HuH-7.5 (cell line): Measurements from ENCODE around the gene PDGFD.

Experiments used
- DNase-seq: peaks from one replicate; pipeline ENCODE4 v3.0.0; 2011; ENCODE audit warnings: low spot score

The PDGFD gene

DNA sequence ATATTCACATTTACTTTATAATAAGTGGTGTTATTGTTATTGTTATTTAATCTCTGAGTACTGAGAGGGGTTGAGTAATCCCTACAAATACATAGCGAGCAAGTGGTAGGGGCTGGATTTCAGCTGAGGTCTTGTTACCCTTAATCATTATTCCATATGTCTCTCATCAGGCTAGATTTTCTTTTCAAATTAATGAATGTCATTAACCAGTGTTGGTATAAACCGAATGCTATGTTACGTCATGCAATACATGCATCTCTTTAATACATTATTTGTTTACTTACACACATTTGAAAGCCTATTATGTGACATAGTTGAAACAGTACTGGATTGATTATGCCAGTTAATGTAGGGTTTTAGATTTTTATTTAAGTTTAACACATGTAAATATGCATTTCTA, 18.9 kb downstream of the PDGFD start:
- DNase-seq: no peak

DNA sequence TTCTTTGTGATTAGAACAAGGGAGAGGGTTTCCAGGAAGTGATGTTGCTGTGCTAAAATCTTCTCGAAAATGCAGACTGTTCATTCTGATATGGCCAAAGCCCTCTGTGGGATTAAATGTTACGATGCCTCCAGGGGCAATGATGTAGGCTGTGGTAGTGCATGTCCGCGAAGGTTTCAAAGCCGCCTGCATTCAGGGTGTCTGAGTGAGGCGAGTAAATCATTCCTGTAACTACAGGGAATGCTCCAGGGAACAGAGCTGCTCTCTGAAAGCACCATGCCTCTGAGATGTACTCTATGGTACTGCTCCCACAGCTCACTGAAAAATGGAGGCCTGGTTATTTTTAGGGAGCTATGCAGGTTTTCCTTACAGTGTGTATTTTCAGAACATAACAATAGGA, 21.2 kb downstream of the PDGFD start:
- DNase-seq: no peak

DNA sequence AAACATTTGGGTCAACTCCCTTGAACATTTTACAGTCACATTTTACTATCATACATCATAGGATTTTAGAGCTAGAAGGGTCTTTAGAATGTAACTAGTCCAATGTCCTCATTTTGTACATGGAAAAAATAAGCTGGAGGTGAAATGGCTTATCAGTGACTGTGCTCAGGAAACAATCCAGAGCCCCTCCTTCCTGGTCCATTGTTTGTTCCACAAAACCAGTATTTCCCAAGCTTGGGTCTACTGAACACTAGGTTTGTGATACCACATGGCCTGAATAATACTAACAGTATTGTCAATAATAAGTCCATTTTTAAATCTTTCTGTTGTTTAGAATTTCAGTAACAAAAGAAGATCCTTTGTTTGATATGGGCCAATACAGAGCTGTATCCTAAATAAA, 27.1 kb downstream of the PDGFD start:
- DNase-seq: no peak

DNA sequence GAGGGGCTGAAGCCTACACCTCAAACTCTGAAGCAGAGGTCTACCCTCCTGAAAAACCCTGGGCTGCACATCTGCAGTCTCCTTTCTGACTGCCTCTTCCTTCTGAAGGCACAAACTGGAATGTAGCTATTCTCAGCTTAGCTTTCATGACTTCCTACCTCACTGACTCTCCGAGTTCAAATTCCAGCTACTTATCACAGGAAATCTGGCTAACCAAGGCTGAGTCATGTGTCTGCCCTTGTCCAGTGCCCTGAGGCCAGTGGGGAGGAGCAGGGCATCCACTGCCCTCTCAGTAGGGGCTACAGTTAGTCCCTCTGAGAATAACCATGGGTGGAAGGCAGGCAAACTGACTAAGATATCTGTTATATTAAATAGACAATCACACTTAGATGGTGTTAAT, 29.2 kb downstream of the PDGFD start:
- DNase-seq: no peak

DNA sequence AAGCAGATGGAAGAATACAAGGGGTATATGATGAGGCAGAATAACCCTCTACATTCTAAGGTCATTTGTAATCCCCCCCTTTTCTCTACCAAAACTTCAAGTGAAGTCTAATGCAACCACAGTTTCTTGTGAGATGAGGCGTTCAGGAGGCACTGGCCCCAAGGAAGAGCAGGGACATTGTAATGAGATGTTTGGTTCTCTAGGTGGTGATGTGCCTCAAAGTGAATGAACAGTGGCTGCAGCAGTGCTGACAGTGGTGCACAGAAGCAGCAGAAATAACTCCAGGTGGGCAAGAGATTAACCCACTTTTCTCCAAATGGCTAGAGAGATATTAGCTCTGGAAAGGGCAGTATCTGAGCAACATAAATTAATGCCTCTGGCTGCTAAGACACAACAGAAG, 33.8 kb downstream of the PDGFD start:
- DNase-seq: no peak

DNA sequence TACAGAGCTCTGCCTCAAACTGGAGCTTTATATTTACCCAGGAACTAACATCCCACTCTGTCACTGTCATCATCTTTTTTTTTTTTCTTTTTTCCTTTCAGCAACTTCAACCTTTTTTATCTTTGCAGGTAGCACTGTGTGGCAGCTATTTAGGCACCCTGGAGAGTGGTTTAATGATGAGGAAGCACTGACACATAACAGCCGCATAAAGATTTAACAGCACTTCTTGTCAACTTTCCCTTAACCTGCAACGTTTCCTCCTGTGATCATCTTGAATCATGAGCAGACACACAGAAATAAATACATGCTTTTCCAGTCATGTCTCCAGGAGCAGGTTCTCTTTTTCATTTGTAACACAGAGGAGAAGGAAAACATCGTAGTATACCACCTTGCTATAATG, 34.8 kb downstream of the PDGFD start:
- DNase-seq: no peak

DNA sequence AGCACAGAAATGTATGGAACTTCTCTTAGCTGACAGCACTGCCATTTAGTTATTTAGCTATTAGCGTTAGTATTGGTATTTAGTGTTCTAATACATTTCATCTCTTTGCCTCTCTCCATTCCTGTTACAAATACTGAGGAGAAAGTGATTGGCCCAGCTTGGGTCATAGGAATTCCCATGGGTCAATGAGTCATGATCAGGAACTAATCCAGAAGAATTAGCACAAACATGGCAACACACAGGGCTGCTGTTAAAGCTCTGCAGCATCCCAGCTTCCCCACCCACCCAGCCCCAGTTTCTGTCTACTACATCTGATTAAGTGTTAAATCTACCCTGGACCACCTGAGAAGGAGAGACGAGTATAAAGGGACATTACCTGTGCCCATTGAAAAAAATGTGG, 36.1 kb downstream of the PDGFD start:
- DNase-seq: no peak

DNA sequence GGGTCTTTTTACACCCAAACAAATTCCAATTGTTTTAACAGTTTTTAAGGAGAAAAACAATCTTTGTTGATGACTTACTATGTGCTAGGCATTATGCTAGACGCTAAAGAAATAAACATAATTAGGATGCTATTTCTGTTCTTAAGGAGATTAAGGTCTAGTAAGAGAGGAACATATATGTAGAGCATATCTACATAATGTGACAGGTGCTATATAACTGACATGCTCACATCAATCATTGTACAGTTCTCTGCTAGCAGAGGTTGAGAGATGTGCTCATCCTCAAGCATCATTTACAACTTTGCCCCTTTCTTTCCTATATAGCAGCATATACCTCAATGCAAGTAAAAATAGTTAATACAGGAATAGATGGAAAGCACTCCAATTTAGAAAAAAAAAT, 37.5 kb downstream of the PDGFD start:
- no peak for DNase-seq

DNA sequence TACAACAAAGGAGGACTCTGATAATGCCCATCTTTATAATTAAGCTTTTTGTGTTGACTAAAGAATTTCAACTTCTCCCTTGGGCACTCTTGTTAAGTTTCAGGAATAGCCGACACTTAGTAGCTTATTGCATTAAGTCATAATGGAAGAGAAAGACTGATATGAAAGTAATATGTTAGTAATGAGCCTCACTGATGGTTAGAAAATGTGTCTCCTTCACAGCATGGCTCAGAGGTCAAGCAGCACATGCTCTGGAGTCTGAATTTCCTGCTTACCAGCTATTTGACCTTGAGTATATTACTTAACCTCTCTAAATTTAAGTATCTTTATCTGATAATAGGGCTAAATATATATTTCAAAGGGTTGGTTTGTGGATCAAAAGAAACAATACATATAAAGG, 39.0 kb downstream of the PDGFD start:
- no peak for DNase-seq

DNA sequence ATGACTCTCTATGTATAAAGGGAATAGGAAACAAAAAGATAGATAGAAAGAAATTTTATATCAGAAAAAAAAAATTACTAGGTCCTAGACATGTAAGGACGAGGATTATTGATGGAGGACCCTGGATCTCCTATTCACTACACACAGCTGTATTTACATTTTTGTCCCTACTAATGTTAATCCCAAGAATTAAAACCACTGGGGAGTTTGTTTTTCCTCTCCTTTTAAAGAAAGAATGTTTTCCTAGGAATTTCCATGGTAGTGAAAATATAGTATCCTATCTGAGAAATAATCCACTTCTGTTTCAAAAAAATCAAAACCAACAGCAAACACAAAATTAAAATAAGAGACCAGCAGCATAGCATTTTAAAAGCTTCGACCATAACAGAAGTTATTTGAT, 41.1 kb downstream of the PDGFD start:
- no peak for DNase-seq

DNA sequence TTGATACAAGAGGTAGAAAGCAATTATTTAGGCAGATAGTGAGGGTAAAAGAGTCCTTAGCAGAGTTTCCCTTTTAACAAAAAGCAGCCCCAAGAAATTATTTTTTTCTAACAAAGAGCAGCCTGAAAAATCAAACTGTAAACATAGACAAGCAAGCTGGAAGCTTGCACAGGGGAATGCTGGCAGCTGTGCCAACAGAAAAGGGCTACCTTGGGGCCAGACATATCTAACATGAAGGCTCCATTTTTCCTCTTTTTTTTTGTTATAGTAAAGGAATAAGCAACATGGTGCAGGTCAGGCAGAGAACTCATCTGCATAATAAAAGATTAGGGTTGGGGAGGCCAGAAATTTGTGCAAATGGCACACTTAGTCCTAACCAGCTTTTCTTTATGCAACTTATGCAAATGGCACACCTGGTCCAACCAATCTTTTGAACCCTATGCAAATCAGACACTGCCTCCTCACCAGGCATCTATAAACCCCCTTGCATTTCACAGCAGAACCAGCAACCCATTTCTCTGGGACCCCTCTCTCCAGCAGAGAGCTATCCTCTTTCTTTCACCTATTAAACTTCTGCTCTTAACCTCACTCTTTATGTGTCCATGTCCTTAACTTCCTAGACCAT, 41.8 kb downstream of the PDGFD start:
- DNase-seq: no peak

DNA sequence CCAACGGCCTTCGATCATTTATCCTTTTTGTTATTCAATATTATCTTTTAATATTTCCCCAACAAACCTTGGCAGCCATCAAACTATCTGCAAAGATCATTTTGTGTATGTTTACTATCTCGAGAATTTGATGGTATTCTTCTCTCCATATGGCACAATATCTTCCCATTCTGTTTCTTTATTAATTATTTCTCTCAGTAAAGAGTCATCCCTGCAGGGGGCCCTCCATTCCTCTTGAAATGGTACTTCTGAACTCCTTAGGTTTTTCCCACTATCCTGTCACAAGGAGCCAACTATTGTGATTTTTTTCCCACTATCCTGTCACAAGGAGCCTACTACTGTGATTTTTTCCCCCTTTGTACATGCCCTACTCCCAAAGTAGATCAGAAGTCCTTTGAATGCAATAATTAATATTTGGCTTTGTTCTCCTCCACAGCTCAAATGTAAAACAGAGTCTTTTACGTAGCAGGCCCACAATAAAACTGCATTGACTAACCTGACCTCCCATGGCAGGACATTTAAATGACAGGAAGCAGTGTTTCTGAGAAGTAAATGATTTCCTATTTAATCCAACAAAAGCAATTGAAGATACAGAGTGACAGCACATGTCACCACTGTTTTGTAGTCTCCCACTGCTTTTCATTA, 43.3 kb downstream of the PDGFD start:
- DNase-seq: no peak

DNA sequence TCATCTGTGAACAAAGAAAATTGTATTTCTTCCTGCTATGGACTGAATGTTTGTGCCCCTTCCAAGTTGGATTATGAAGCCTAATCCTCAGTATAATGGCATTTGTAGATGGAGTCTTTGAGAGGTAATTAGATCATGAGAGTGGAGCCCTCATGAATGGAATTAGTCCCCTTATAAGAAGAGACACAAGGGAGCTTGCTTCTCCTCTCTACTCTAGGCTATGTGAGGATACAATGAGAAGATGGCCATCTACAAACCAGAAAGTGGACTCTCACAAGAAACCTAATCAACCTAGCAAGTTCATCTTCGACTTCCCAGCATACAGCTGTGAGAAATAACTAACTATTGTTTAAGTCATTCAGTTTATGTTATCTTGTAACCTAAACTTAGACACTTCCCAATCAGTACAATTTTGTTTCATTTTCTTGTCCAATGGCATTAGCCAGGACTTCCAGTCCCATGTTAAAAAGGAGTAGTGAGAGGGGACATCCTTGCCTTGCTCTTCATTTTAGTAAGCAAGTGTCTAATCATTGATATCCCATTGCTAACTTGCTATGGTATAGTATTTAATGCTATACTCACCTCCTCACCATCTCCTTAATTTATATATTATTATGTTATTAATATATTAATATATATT, 45.7 kb downstream of the PDGFD start:
- DNase-seq: no peak

DNA sequence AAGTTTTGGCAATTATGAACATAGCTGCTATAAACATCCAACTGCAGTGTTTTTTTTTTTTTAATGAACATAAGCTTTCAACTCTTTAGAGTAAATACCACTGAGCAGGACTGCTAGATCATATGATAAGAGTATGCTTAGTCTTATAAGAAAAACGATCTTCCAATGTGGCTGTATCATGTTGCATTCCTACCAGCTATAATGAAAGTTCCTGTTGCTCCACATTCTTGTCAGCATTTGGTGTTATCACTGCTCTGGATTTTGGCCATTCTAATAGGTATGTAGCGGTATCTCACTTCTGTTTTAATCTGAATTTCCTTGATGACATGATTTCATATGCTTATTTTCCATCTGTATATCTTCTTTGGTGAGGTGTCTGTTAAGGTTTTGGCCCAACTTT, 50.4 kb downstream of the PDGFD start:
- DNase-seq: no peak

DNA sequence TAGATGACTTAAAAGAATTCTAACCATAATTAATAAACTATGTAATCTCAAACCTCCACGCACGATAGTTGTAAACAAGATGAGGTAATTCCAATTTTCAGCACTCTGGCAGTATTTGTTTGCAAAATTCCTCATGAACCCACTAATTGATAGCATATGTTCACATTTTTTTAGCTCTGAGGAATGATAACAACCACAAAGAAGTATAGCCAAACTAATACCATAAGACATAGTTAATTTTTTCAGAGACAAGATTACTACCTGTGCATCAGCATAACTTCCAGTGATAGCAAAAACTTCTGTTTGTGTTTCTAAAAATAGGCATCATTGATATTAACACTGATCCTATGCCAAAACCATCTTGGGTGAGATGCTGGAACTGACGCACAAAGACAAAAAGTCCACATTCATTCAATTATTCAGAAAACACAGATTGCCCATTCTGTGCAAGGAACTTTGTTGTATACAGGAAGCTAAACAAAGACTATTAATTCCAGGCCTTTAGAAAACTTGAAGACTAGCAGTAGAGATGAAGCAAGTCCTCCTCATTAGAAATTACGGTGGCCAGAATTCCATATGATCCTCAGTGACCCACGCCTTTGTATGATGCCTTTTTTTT, 57.7 kb downstream of the PDGFD start:
- no peak for DNase-seq

DNA sequence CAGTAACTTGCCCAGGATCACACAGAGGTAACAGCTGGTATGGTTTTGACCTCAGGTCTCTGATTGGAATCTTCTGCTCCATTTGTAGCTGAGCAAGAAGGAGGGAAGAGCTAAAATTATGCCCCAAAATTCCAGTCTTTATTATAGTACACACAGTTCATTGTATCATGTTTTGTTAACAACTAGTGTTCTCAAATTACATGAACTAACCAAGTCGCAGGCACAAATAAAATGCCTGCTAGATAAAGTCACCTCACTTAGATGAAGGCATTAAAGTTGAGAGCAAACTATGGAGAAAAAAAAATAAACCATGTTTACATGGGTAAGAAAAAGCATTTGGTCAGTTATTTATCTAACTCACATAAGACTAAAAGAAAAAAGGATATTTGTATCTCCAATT, 58.8 kb downstream of the PDGFD start:
- no peak for DNase-seq

DNA sequence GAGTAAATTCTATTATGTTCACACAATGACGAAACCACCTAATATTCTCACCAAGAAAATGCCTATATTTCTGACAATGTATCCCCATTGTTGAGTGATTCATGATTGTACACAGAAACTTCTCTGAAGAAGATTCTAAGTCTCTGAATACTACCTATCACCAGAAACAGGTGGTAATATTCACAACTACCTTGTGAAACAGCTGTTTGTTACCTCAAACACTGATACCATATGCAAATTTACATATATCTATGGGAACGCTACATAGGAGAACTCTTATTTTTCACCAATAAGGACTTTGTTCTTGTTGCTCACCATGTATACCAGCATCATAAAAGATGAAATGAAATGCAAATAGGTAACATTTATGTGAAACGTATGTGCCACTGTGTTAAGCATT, 59.3 kb downstream of the PDGFD start:
- no peak for DNase-seq

DNA sequence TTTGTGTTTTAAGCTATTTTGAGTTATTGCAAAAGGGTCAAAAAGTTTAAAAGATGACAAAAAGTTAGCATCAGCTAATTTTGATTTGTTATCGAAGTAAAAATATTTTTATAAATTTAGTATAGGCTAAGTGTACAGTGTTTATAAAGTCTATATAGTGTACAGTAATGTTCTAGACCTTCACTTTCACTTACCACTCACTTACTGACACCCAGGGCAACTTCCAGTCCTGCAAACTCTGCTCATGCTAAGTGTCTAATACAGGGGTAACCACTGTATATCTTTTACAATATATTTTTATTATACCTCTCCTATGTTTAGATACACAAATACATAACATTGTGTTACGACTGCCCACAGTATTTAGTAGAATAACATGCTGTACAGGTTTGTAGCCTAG, 59.7 kb downstream of the PDGFD start:
- no peak for DNase-seq

DNA sequence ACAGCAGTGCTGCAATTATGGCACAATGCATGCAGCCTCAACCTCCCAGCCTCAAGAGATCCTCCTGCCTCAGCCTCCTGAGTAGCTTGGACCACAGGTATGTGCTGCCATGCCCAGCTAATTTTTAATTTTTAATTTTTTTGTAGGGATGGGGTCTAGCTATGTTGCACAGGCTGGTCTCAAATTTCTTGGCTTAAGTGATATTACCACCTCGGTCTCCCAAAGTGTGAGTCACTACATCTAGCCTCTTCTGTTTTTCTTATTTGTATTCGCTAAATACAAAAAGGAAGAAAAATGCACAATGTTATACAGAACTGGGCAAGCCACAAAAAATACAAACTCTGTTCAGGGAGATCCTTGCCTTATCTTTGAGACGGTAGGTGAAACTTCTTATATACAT, 65.4 kb downstream of the PDGFD start:
- DNase-seq: no peak

DNA sequence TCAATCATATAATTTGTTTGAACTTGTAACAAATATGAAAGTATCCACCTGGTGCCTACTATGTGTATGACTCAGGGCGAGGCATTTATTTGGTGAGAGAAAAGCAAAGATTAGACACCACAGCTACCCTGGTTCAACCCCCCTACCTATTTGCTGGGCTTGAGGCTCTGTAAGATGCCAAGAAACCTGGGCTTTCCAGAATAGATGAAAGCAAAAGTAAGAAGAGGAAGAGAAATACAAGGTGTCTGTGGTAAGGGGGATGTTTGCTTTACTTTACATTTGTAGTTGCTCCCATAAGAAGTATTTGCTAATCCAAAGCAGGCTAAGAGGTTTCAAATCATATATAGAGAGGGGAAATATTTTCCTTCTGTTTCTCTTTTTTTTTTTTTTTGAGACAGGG, 65.8 kb downstream of the PDGFD start:
- DNase-seq: no peak

DNA sequence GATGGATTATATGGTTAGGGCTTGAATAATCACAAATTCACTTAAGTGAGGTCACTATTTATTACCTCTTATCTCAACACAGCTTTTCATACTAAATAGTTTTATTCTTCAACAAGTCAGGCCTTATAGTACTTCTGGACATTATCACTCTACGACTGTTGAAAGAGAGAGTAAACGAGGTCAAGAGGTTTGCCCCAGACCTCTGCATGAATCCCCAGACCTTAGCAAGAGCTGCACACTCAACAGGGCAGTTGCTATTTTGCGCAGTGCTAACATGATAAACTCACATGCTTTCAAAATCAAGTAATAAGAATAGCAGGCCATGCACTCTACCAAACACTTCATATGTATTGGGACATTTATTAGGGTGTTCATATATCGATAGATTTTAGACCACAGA, 67.0 kb downstream of the PDGFD start:
- DNase-seq: no peak

DNA sequence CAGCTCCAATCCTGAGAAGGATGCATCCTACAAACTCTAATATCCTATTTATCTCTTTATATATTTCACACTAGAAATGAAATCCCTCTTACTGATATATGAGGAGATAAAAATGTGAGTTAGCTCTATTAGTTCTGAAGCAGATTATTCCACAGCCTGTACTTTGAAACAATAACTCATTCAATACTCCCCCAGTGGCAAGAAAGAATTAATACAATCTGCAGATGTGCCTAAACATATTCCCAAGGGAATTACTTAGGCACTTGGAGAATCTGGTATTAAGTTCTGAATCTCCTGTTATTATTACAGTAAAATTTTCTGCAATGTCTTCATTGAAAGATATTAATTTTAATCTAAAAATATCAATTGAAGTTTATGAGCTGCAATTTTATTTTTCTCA, 68.2 kb downstream of the PDGFD start:
- DNase-seq: no peak

DNA sequence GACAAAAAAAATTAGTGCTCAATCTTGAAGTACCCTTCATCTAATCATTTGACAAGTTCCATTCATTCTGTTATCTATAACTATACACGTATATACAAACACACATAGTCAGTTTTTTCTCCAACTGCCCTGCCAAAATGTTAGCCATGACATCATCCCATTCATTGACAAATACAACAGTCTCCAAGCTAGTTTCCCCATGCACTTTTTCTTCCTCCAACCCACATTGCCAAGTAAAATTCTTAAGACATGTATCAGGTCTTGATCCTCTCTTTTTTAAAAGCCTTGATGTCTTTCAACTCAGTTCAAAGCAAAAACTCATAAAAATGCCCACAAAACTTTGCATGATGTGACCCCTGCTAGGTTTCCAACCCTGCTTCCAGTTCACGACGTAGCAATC, 69.4 kb downstream of the PDGFD start:
- DNase-seq: no peak
